ENCODE results near the gene KRTAP3-3. TPM values are rescaled to one million over a fixed set of nuclear protein-coding genes. Genes with fewer than 3 reads are reported as not detected.

KRTAP3-3 gene
- total and polyA plus RNA-seq, 2 of the 4 experiments (the other 2 are of a cell fraction) = not detected

- no peak overlapping the region for H3K4ac ChIP-seq (ENCODE audit: low read depth, low read length)
Measured at GRCh38 chr17:41004397-41004796, 10.4 kb upstream of the KRTAP3-3 start.

More at GRCh38 chr17:41004397-41004796, 10.4 kb upstream of the KRTAP3-3 start:
- Histone ChIP-seq H3K9me1 (ENCODE audit: insufficient read depth, low read length) (no peaks in the 10 kb centered on the region), H2AK9ac (replicated peaks; ENCODE audit: low read depth, low read length, poor library complexity) (no peak overlapping the region), H2AK5ac (ENCODE audit: low read depth, low read length) (no peak overlapping the region), H3K4me2 (ENCODE audit: low read depth, low read length) (no peak overlapping the region), H2AFZ (replicated peaks; ENCODE audit: low read length, poor library complexity) (no peak overlapping the region), H3K27me3 (ENCODE audit: control insufficient read depth, insufficient read depth, low read length) (no peaks in the 10 kb centered on the region), H3K9ac (ENCODE audit: low read depth, low read length) (no peak overlapping the region), H3K56ac (ENCODE audit: extremely low read depth, insufficient read depth, low read length) (no peak overlapping the region), H3K27ac (ENCODE audit: insufficient read depth, low read length) (no peak overlapping the region), H3K23ac (ENCODE audit: low read depth, low read length) (no peak overlapping the region), H3K18ac (ENCODE audit: low read depth, low read length) (no peak overlapping the region), H4K91ac (ENCODE audit: insufficient read depth, low read depth, low read length) (no peak overlapping the region), H3K9me3 (ENCODE audit: control insufficient read depth, insufficient read depth, low read length) (no peaks in the 10 kb centered on the region), H2BK15ac (ENCODE audit: low read depth, low read length) (no peak overlapping the region; the same call in 2 of the 3 replicates), H2BK5ac (ENCODE audit: low read depth, low read length, poor library complexity, severe bottlenecking) (no peak overlapping the region), H2BK20ac (ENCODE audit: low read depth, low read length) (no peak overlapping the region), H3K4me1 (ENCODE audit: control insufficient read depth, insufficient read depth, low read length) (no peaks in the 10 kb centered on the region), H3K14ac (replicated peaks; ENCODE audit: low read depth, low read length) (no peak overlapping the region), H4K5ac (ENCODE audit: low read depth, low read length) (no peak overlapping the region), H2BK120ac (ENCODE audit: low read depth, low read length) (no peak overlapping the region), H3K4me3 (ENCODE audit: insufficient read depth, low read depth, low read length) (no peak overlapping the region), H3K79me1 (ENCODE audit: low read depth in 1 of 2, low read length in 2 of 2) (no peaks in the 10 kb centered on the region), H3K36me3 (ENCODE audit: control insufficient read depth, insufficient read depth, low read length) (no peaks in the 10 kb centered on the region), H4K20me1 (ENCODE audit: insufficient read depth, low read length) (no peaks in the 10 kb centered on the region), H4K8ac (ENCODE audit: low read depth in 2 of 2, low read length in 2 of 2) (no peak overlapping the region)
- no TSS peak for BruUV-seq (replicated peaks)
- no peak for ATAC-seq (ENCODE audit: low read depth)
- POLR2A ChIA-PET (ENCODE audit: unreplicated experiment) = no interaction called here
- TF ChIP-seq BHLHE40 (IDR thresholded peaks at IDR 0.05; ENCODE audit: low read depth, low read length) (no peak), ELK1 (IDR thresholded peaks at IDR 0.05; ENCODE audit: borderline replicate concordance, low read depth, low read length) (no peak), RFX5 (IDR thresholded peaks at IDR 0.05; ENCODE audit: low read depth, low read length) (no peak)
- DNase-seq = no peak
- intact Hi-C loops (cut with micrococcal nuclease) (no loop called here), dilution Hi-C loops (cut with HindIII; ENCODE audit: low sequenced_read_pairs, unreplicated experiment) (no loop called here), in situ Hi-C loops (cut with MboI; ENCODE audit: low sequenced_read_pairs) (no loop called here)
- CTCF ChIA-PET = no interaction called here
- 100% methylated on average over 1 of the region's 3 CpGs; no CpG with 5 or more reads in 1 of the 2 experiments for WGBS, 2 experiments (ENCODE audit: extremely low coverage in 2 of 2, insufficient read length in 1 of 2)
